H9 (cell line): ENCODE data around the gene ZCCHC7. TPM values are rescaled to one million over a fixed set of nuclear protein-coding genes. Genes with fewer than 3 reads are reported as not detected.

Source experiments
- DNase-seq: peaks from one replicate; pipeline ENCODE4 v3.0.0-alpha.2; 2017
- H2AFZ ChIP-seq: one replicate; pipeline ENCODE4 v1.6.1; 2013; ENCODE audit warnings: mild to moderate bottlenecking, low read length, control low read depth, moderate library complexity
- H2AK5ac ChIP-seq: 2 replicates; pipeline ENCODE4 v1.6.1; 2013; ENCODE audit warnings: low read length, control low read depth, mixed read lengths; ENCODE audit not compliant: insufficient read length
- H2BK120ac ChIP-seq: one replicate; pipeline ENCODE4 v1.6.1; 2013; ENCODE audit warnings: low read depth, mild to moderate bottlenecking, low read length, control low read depth, inconsistent platforms; ENCODE audit not compliant: poor library complexity, severe bottlenecking
- H2BK12ac ChIP-seq: 2 replicates; pipeline ENCODE4 v1.6.1; 2013; ENCODE audit warnings: low read length, control low read depth, mixed read lengths, low read depth; ENCODE audit not compliant: insufficient read length
- H2BK15ac ChIP-seq: 2 replicates; pipeline ENCODE4 v1.6.1; 2013; ENCODE audit warnings: low read depth, low read length, control low read depth
- H2BK20ac ChIP-seq: one replicate; pipeline ENCODE4 v1.6.1; 2013; ENCODE audit warnings: low read depth, mild to moderate bottlenecking, low read length, control low read depth, inconsistent platforms; ENCODE audit not compliant: poor library complexity, severe bottlenecking
- H2BK5ac ChIP-seq: 2 replicates; pipeline ENCODE4 v1.6.1; 2013; ENCODE audit warnings: low read length, control low read depth, mixed read lengths; ENCODE audit not compliant: insufficient read length
- H3K14ac ChIP-seq: 2 replicates; pipeline ENCODE4 v1.6.1; 2013; ENCODE audit warnings: low read length, control low read depth; ENCODE audit not compliant: insufficient read depth
- H3K18ac ChIP-seq: 2 replicates; pipeline ENCODE4 v1.6.1; 2013; ENCODE audit warnings: low read depth, mild to moderate bottlenecking, mixed read lengths, low read length, control low read depth; ENCODE audit not compliant: insufficient read length
- H3K23ac ChIP-seq: 2 replicates; pipeline ENCODE4 v1.6.1; 2013; ENCODE audit warnings: low read length, control low read depth, mixed read lengths, low read depth; ENCODE audit not compliant: insufficient read length
- H3K23me2 ChIP-seq: 2 replicates; pipeline ENCODE4 v1.6.1; 2013; ENCODE audit warnings: low read depth, mild to moderate bottlenecking, mixed read lengths, low read length, control low read depth; ENCODE audit not compliant: insufficient read length, poor library complexity, severe bottlenecking
- H3K27ac ChIP-seq: 2 replicates; pipeline ENCODE4 v1.5.1; 2013; ENCODE audit warnings: low read length, control low read depth, mixed read lengths, low read depth; ENCODE audit not compliant: insufficient read length
- H3K27me3 ChIP-seq: 2 replicates; pipeline ENCODE4 v1.6.1; 2013; ENCODE audit warnings: low read length, control low read depth, inconsistent platforms; ENCODE audit not compliant: insufficient read depth
- H3K4ac ChIP-seq: 2 replicates; pipeline ENCODE4 v1.6.1; 2013; ENCODE audit warnings: low read depth, mild to moderate bottlenecking, control low read depth, inconsistent platforms, low read length, moderate library complexity
- H3K4me1 ChIP-seq: 2 replicates; pipeline ENCODE4 v1.6.1; 2013; ENCODE audit warnings: low read length, control low read depth, inconsistent platforms; ENCODE audit not compliant: insufficient read depth
- H3K4me2 ChIP-seq: 2 replicates; pipeline ENCODE4 v1.6.1; 2013; ENCODE audit warnings: low read length, control low read depth, mixed read lengths; ENCODE audit not compliant: insufficient read length, insufficient read depth
- H3K56ac ChIP-seq: 2 replicates; pipeline ENCODE4 v1.6.1; 2013; ENCODE audit warnings: low read depth, mild to moderate bottlenecking, mixed read lengths, low read length, control low read depth; ENCODE audit not compliant: insufficient read length
- H3K79me1 ChIP-seq: 2 replicates; pipeline ENCODE4 v1.6.1; 2013; ENCODE audit warnings: low read depth, mild to moderate bottlenecking, moderate library complexity, low read length, control low read depth, inconsistent platforms; ENCODE audit not compliant: insufficient read depth, poor library complexity, severe bottlenecking
- H3K79me2 ChIP-seq: 2 replicates; pipeline ENCODE4 v1.6.1; 2013; ENCODE audit warnings: low read length, control low read depth, inconsistent platforms; ENCODE audit not compliant: insufficient read depth
- H3K9ac ChIP-seq: 2 replicates; pipeline ENCODE4 v1.6.1; 2013; ENCODE audit warnings: low read length, control low read depth, mixed read lengths; ENCODE audit not compliant: insufficient read length; ENCODE audit errors: extremely low read depth
- H3K9me3 ChIP-seq: one replicate; pipeline ENCODE4 v1.6.1; 2013; ENCODE audit warnings: low read depth, low read length, inconsistent platforms; ENCODE audit not compliant: control insufficient read depth
- H3T11ph ChIP-seq: one replicate; pipeline ENCODE4 v1.6.1; 2013; ENCODE audit warnings: mild to moderate bottlenecking, low read length, control low read depth, inconsistent platforms
- H4K20me1 ChIP-seq: one replicate; pipeline ENCODE4 v1.6.1; 2013; ENCODE audit not compliant: control insufficient read depth, insufficient read length, insufficient read depth
- H4K5ac ChIP-seq: 2 replicates; pipeline ENCODE4 v1.6.1; 2013; ENCODE audit warnings: low read depth, mild to moderate bottlenecking, mixed read lengths, low read length, control low read depth; ENCODE audit not compliant: insufficient read length
- H4K8ac ChIP-seq: replicated peaks from 2 replicates; pipeline ENCODE4 v1.6.1; 2013; ENCODE audit warnings: low read length, control low read depth, mixed read lengths, low read depth; ENCODE audit not compliant: insufficient read length
- H4K91ac ChIP-seq: 2 replicates; pipeline ENCODE4 v1.6.1; 2013; ENCODE audit warnings: low read depth, mild to moderate bottlenecking, moderate library complexity, mixed read lengths, low read length, control low read depth; ENCODE audit not compliant: insufficient read length
- H3K27ac Mint-ChIP-seq, 3 experiments: 2 replicates in 2 of 3; 3 replicates in 1 of 3; pipeline ENCODE4 v1.8.0; 2020 to 2021; ENCODE audit warnings: mixed read lengths in 3 of 3, mild to moderate bottlenecking in 1 of 3, moderate library complexity in 1 of 3
- H3K27me3 Mint-ChIP-seq: 2 replicates; pipeline ENCODE4 v1.8.0; 2021; ENCODE audit warnings: low read depth, mild to moderate bottlenecking, moderate library complexity, mixed read lengths
- H3K36me3 Mint-ChIP-seq, 3 experiments: 2 replicates in 2 of 3; 3 replicates in 1 of 3; pipeline ENCODE4 v1.8.0; 2020 to 2021; ENCODE audit warnings: low read depth in 3 of 3, mixed read lengths in 3 of 3; ENCODE audit not compliant: insufficient read depth in 1 of 3
- H3K4me1 Mint-ChIP-seq, 2 experiments: 2 replicates each; pipeline ENCODE4 v1.8.0; 2020; ENCODE audit warnings: mixed read lengths in 2 of 2
- H3K4me3 Mint-ChIP-seq, 2 experiments: 2 replicates in 1 of 2; 3 replicates in 1 of 2; pipeline ENCODE4 v1.8.0; 2020 to 2021; ENCODE audit warnings: mild to moderate bottlenecking in 2 of 2, mixed read lengths in 2 of 2, moderate library complexity in 1 of 2
- H3K9me3 Mint-ChIP-seq, 2 experiments: 2 replicates in 1 of 2; 3 replicates in 1 of 2; pipeline ENCODE4 v1.8.0; 2020; ENCODE audit warnings: mild to moderate bottlenecking in 2 of 2, mixed read lengths in 2 of 2, moderate library complexity in 1 of 2
- CTCF ChIP-seq: fragments of 200-600 bp; sonication (generic); conservative IDR thresholded peaks from 3 replicates; pipeline ENCODE4 v1.8.0; 2021; ENCODE audit warnings: antibody characterized with exemption, mild to moderate bottlenecking
- WGBS: extraction: QIAGEN DNeasy Blood & Tissue Kit; methylation state at CpG from one replicate; pipeline ENCODE4 v1.1.7; 2013; ENCODE audit warnings: missing lambda C conversion rate, low lambda C conversion rate, mixed read lengths; ENCODE audit not compliant: insufficient read length; ENCODE audit errors: extremely low coverage; 5-methylcytosine and 5-hydroxymethylcytosine counted together
- total RNA-seq: library from RNA; stranded (reverse); gene quantifications from 2 replicates; pipeline ENCODE4 v1.2.1, GENCODE V29; 2021

The ZCCHC7 gene
- total RNA-seq, 1 experiment from 2014 or later: 20.3 TPM

DNA sequence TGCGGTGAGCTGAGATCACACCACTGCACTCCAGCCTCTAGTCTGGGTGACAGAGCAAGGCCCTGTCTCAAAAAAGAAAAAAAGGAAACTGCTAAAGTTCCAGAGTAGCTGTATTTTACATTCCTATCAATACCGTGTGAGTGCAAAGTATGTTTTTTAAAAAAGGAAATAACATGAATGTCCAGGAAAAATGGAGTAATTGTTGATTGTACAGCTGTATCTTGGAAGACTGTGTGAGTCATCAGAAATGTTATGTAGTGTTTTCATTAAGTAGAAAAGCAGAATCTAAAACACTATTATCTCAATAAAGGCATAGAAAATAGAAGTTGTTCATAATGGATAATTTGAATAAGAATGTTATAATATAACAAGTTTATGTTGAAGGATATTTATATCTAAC lies 53.9 kb downstream of the ZCCHC7 start:
- H3K79me2 ChIP-seq: no peaks in the 10 kb centered on the region
- H4K91ac ChIP-seq: no peak overlapping the region
- H3K9me3 Mint-ChIP-seq: no peaks in the 10 kb centered on the region
- H3K14ac ChIP-seq: no peak overlapping the region
- no peak for TF ChIP-seq CTCF
- H3K4me3 Mint-ChIP-seq: no peak overlapping the region
- no peaks in the 10 kb centered on the region for H3K79me1 ChIP-seq
- H3K27me3 Mint-ChIP-seq: no peaks in the 10 kb centered on the region
- H3K4me2 ChIP-seq: no peak overlapping the region
- H3K23me2 ChIP-seq: no peaks in the 10 kb centered on the region
- H3K18ac ChIP-seq: no peak overlapping the region
- no peak overlapping the region for H3K56ac ChIP-seq
- H3T11ph ChIP-seq: no peak overlapping the region
- no peak overlapping the region for H2AFZ ChIP-seq
- no peak for DNase-seq
- no peaks in the 10 kb centered on the region for H3K4me1 ChIP-seq
- no peak overlapping the region for H2BK12ac ChIP-seq
- no peak overlapping the region for H2AK5ac ChIP-seq
- H3K9me3 ChIP-seq: no peaks in the 10 kb centered on the region
- no CpG with 5 or more reads among the region's 2 CpGs for WGBS
- H3K36me3 Mint-ChIP-seq: no peaks in the 10 kb centered on the region; a peak in 2 of 7 replicates
- no peak overlapping the region for H3K27ac ChIP-seq
- no peak overlapping the region for H4K8ac ChIP-seq
- H3K4me1 Mint-ChIP-seq: peaks cover 4 to 10% of the 10 kb centered on the region in 2 experiments; a peak in 1 of 4 replicates
- no peak overlapping the region for H2BK20ac ChIP-seq
- no peaks in the 10 kb centered on the region for H4K20me1 ChIP-seq
- H3K27me3 ChIP-seq: no peaks in the 10 kb centered on the region
- no peak overlapping the region for H3K23ac ChIP-seq
- H3K4ac ChIP-seq: no peak overlapping the region
- H3K9ac ChIP-seq: no peak overlapping the region
- no peak overlapping the region for H2BK15ac ChIP-seq
- H2BK5ac ChIP-seq: no peak overlapping the region
- no peak overlapping the region for H4K5ac ChIP-seq
- H2BK120ac ChIP-seq: no peak overlapping the region
- H3K27ac Mint-ChIP-seq: no peak overlapping the region
